HCT116 (cell line): ENCODE measurements around the gene CISD3. TPM values are rescaled to one million over a fixed set of nuclear protein-coding genes. Genes with fewer than 3 reads are reported as not detected.

Experiments used
- ATAC-seq: fragments of 200-7000 bp; cut with Tn5 transposase; 2 replicates; pipeline ENCODE4 v1.9.1; 2020; ENCODE audit warnings: mild to moderate bottlenecking, moderate library complexity
- BruUV-seq: library from RNA; stranded (reverse); fragments of 400-500 nt; replicated peaks from 2 replicates; lab custom pipeline; 2021; lab: Mats Ljungman, UMichigan
- CTCF ChIA-PET: fragments of 300-600 bp; sonication (Branson Sonifier 250); formaldehyde crosslinking; loops from one replicate; lab custom pipeline; 2021; ENCODE audit warnings: antibody characterized with exemption; lab: Charles Lee
- POLR2A ChIA-PET: fragments of 300-600, 350-600 bp; sonication (Branson Sonifier 250); formaldehyde crosslinking; loops from one replicate; lab custom pipeline; 2021; ENCODE audit warnings: antibody characterized with exemption; lab: Charles Lee
- RAD21 ChIA-PET, 2 experiments: fragments of 300-600 bp; sonication (Branson Sonifier 250); formaldehyde crosslinking; loops; one replicate each; lab custom pipeline; 2023; ENCODE audit warnings: low total read pairs in 2 of 2; ENCODE audit not compliant: uncharacterized antibody in 2 of 2, unreplicated experiment in 2 of 2, low non-redundant PET in 1 of 2; lab: Charles Lee
- DNase-seq: peaks from one replicate; pipeline ENCODE4 v3.0.0-alpha.2; 2010; ENCODE audit warnings: low read depth, low spot score
- H2AFZ ChIP-seq: fragments of 200-600 bp; shearing (Covaris generic), sonication (generic); 2 replicates; pipeline ENCODE4 v1.6.1; 2017; ENCODE audit warnings: low read depth, mixed run types, mixed read lengths, antibody characterized with exemption, low read length; ENCODE audit not compliant: poor library complexity, severe bottlenecking
- H3K27ac ChIP-seq: 2 replicates; pipeline ENCODE4 v1.5.1; 2012; ENCODE audit warnings: low read depth, low read length
- H3K27me3 ChIP-seq: fragments of 200-600 bp; sonication (generic); 2 replicates; pipeline ENCODE4 v1.6.1; 2016; ENCODE audit warnings: mixed run types, low read length, mixed read lengths; ENCODE audit not compliant: insufficient read depth
- H3K36me3 ChIP-seq, 2 experiments: fragments of 200-500 bp in 1 of 2; fragments of 200-600 bp in 1 of 2; sonication (Bioruptor generic) in 1 of 2; sonication (generic) in 1 of 2; 2 replicates each; pipeline versions ENCODE4 v1.5.1 to v1.6.1; 2014 to 2016; ENCODE audit warnings: low read length in 2 of 2, inconsistent platforms in 1 of 2, mixed read lengths in 1 of 2, mixed run types in 1 of 2; ENCODE audit not compliant: insufficient read depth in 2 of 2, control insufficient read depth in 1 of 2
- H3K4me1 ChIP-seq, 2 experiments: fragments of 200-600 bp in 1 of 2; sonication (generic) in 1 of 2; 2 replicates each; pipeline versions ENCODE4 v1.5.1 to v1.6.1; 2012 to 2017; ENCODE audit warnings: low read length in 2 of 2, inconsistent platforms in 1 of 2, mild to moderate bottlenecking in 1 of 2, mixed read lengths in 1 of 2, mixed run types in 1 of 2, moderate library complexity in 1 of 2; ENCODE audit not compliant: insufficient read depth in 2 of 2, control insufficient read depth in 1 of 2
- H3K4me2 ChIP-seq: fragments of 200-600 bp; sonication (generic); 2 replicates; pipeline ENCODE4 v1.6.1; 2017; ENCODE audit warnings: mixed run types, low read length, mixed read lengths
- H3K4me3 ChIP-seq, 2 experiments: fragments of 200-600 bp in 1 of 2; sonication (generic) in 1 of 2; replicated peaks in 1 of 2; 2 replicates each; pipeline ENCODE4 v1.5.1; 2011 to 2016; ENCODE audit warnings: low read length in 2 of 2, control low read depth in 1 of 2, low read depth in 1 of 2, mild to moderate bottlenecking in 1 of 2, mixed read lengths in 1 of 2, mixed run types in 1 of 2
- H3K79me2 ChIP-seq: fragments of 200-600 bp; sonication (generic); 2 replicates; pipeline ENCODE4 v1.6.1; 2017; ENCODE audit warnings: mild to moderate bottlenecking, mixed run types, low read length, moderate library complexity, mixed read lengths; ENCODE audit not compliant: insufficient read depth
- H3K9ac ChIP-seq: fragments of 200-600 bp; sonication (generic); 2 replicates; pipeline ENCODE4 v1.6.1; 2016; ENCODE audit warnings: low read length, mixed read lengths
- H3K9me2 ChIP-seq: fragments of 200-600 bp; sonication (generic), shearing (Covaris generic); 2 replicates; pipeline ENCODE4 v1.6.1; 2017; ENCODE audit warnings: mixed run types, mild to moderate bottlenecking, moderate library complexity; ENCODE audit not compliant: insufficient read depth
- H3K9me3 ChIP-seq, 2 experiments: fragments of 200-500 bp in 1 of 2; fragments of 200-600 bp in 1 of 2; sonication (Bioruptor generic) in 1 of 2; sonication (generic) in 1 of 2; 2 replicates each; pipeline ENCODE4 v1.6.1; 2014 to 2017; ENCODE audit warnings: low read length in 2 of 2, mixed read lengths in 2 of 2, inconsistent platforms in 1 of 2, low read depth in 1 of 2, mild to moderate bottlenecking in 1 of 2, mixed run types in 1 of 2, moderate library complexity in 1 of 2; ENCODE audit not compliant: control insufficient read depth in 1 of 2, insufficient read depth in 1 of 2
- H4K20me1 ChIP-seq: fragments of 200-600 bp; sonication (generic), shearing (Covaris generic); 2 replicates; pipeline ENCODE4 v1.6.1; 2017; ENCODE audit warnings: mixed run types, mild to moderate bottlenecking, moderate library complexity; ENCODE audit not compliant: insufficient read depth
- CEBPB ChIP-seq: IDR thresholded peaks from 2 replicates; pipeline ENCODE4 v1.6.1; 2012; ENCODE audit warnings: low read depth
- CTCF ChIP-seq, 3 experiments: fragments of 200-600 bp in 1 of 3; sonication (generic) in 1 of 3; IDR thresholded peaks in 2 of 3; conservative IDR thresholded peaks in 1 of 3; 2 replicates each; pipeline ENCODE4 v1.5.1; 2012 to 2017; ENCODE audit warnings: low read depth in 2 of 3, low read length in 2 of 3, antibody characterized with exemption in 1 of 3, borderline replicate concordance in 1 of 3, control low read depth in 1 of 3, mild to moderate bottlenecking in 1 of 3, mixed read lengths in 1 of 3, mixed run types in 1 of 3, moderate library complexity in 1 of 3; ENCODE audit not compliant: insufficient read depth in 1 of 3
- EGR1 ChIP-seq: IDR thresholded peaks from 2 replicates; pipeline ENCODE4 v1.6.1; 2012; ENCODE audit warnings: low read depth
- ELF1 ChIP-seq: IDR thresholded peaks from 2 replicates; pipeline ENCODE4 v1.6.1; 2012; ENCODE audit warnings: low read depth, borderline replicate concordance
- EZH2 ChIP-seq: fragments of 200-600 bp; sonication (generic); IDR thresholded peaks from 2 replicates; pipeline ENCODE4 v1.6.1; 2017; ENCODE audit warnings: antibody characterized with exemption, mixed run types
- EZH2phosphoT487 ChIP-seq: fragments of 200-600 bp; IDR thresholded peaks from 2 replicates; pipeline ENCODE4 v1.6.1; 2018; ENCODE audit warnings: antibody characterized with exemption, borderline replicate concordance
- MAX ChIP-seq: IDR thresholded peaks from 2 replicates; pipeline ENCODE4 v1.6.1; 2012
- POLR2AphosphoS5 ChIP-seq: IDR thresholded peaks from 2 replicates; pipeline ENCODE4 v1.6.1; 2011; ENCODE audit warnings: mild to moderate bottlenecking, low read depth, low read length, moderate library complexity
- RAD21 ChIP-seq: IDR thresholded peaks from 2 replicates; pipeline ENCODE4 v1.6.1; 2012; ENCODE audit warnings: low read depth, mild to moderate bottlenecking
- REST ChIP-seq: IDR thresholded peaks from 2 replicates; pipeline ENCODE4 v1.6.1; 2012; ENCODE audit warnings: low read depth
- YY1 ChIP-seq: IDR thresholded peaks from 2 replicates; pipeline ENCODE4 v1.6.1; 2011; ENCODE audit warnings: low read length, low read depth, moderate library complexity, mild to moderate bottlenecking; ENCODE audit not compliant: insufficient replicate concordance; ENCODE audit errors: extremely low read depth
- ZBTB33 ChIP-seq: IDR thresholded peaks from 2 replicates; pipeline ENCODE4 v1.6.1; 2011; ENCODE audit warnings: mild to moderate bottlenecking, low read length, moderate library complexity; ENCODE audit not compliant: insufficient replicate concordance; ENCODE audit errors: extremely low read depth
- ZFX ChIP-seq: fragments of 450-650 bp; IDR thresholded peaks from 2 replicates; pipeline ENCODE4 v1.6.1; 2017
- ZNF274 ChIP-seq: fragments of 200-500 bp; sonication (Bioruptor generic); IDR thresholded peaks from 2 replicates; pipeline ENCODE4 v1.6.1; 2014; ENCODE audit warnings: mild to moderate bottlenecking, low read depth, low read length, inconsistent platforms
- intact Hi-C: fragments of 100-400 bp; cut with micrococcal nuclease; formaldehyde crosslinking; loops from 2 replicates; pipeline ENCODE4 v1.10.0; 2022
- total RNA-seq: library from RNA; stranded (reverse); gene quantifications from one replicate; pipeline ENCODE4 v1.2.1, GENCODE V29; 2021; ENCODE audit not compliant: unreplicated experiment

Gene CISD3
- total RNA-seq, 1 experiment from 2014 or later, result 50.2 TPM

- Histone ChIP-seq H3K9me2 (no peaks in the 10 kb centered on the region), H3K4me1 (peaks cover 5 to 19% of the 10 kb centered on the region in 2 experiments), H3K36me3 (peaks cover 14 to 18% of the 10 kb centered on the region in 2 experiments), H3K27ac (no peak overlapping the region), H3K9me3 (no peaks in the 10 kb centered on the region), H3K4me3 (no peak overlapping the region), H3K79me2 (no peaks in the 10 kb centered on the region), H2AFZ (no peak overlapping the region), H3K9ac (no peak overlapping the region), H3K27me3 (no peaks in the 10 kb centered on the region), H4K20me1 (no peaks in the 10 kb centered on the region), H3K4me2 (no peak overlapping the region)
- CTCF ChIA-PET, result no interaction called here
- ATAC-seq (no peak), DNase-seq (no peak)
- intact Hi-C loops, result no loop called here
- BruUV-seq, result no TSS peak
- RAD21 ChIA-PET, result no interaction called here
- no peak for TF ChIP-seq EZH2phosphoT487
- TF ChIP-seq YY1, result no peak
- TF ChIP-seq REST, result no peak
- no peak for TF ChIP-seq ZFX
- TF ChIP-seq CTCF (IDR thresholded peaks at IDR 0.05 in 2 of 3, conservative IDR thresholded peaks at IDR 0.05 in 1 of 3; ENCODE audit: borderline replicate concordance in 1 of 3, insufficient read depth in 1 of 3, low read depth in 2 of 3, low read length in 2 of 3), result no peak
- TF ChIP-seq ELF1, result no peak
- TF ChIP-seq EGR1, result no peak
- no peak for TF ChIP-seq RAD21
- no peak for TF ChIP-seq POLR2AphosphoS5
- no peak for TF ChIP-seq ZNF274
- no peak for TF ChIP-seq MAX
- no peak for TF ChIP-seq ZBTB33
- no peak for TF ChIP-seq EZH2
- no peak for TF ChIP-seq CEBPB
- POLR2A ChIA-PET, result no interaction called here
These were observed 8.3 kb upstream of the CISD3 start for GRCh38 chr17:38721802-38722201.
